HG03432 (cell line): ENCODE data around the gene RPS6KA3.
A peak's percentile ranks its signal among the peaks of the same experiment; 100 is the strongest.

Source experiments
- ATAC-seq: cut with Tn5 transposase; IDR thresholded peaks from one replicate; pipeline ENCODE4 v1.9.1; 2021; ENCODE audit warnings: mild to moderate bottlenecking, moderate library complexity; ENCODE audit not compliant: unreplicated experiment

Gene RPS6KA3

DNA sequence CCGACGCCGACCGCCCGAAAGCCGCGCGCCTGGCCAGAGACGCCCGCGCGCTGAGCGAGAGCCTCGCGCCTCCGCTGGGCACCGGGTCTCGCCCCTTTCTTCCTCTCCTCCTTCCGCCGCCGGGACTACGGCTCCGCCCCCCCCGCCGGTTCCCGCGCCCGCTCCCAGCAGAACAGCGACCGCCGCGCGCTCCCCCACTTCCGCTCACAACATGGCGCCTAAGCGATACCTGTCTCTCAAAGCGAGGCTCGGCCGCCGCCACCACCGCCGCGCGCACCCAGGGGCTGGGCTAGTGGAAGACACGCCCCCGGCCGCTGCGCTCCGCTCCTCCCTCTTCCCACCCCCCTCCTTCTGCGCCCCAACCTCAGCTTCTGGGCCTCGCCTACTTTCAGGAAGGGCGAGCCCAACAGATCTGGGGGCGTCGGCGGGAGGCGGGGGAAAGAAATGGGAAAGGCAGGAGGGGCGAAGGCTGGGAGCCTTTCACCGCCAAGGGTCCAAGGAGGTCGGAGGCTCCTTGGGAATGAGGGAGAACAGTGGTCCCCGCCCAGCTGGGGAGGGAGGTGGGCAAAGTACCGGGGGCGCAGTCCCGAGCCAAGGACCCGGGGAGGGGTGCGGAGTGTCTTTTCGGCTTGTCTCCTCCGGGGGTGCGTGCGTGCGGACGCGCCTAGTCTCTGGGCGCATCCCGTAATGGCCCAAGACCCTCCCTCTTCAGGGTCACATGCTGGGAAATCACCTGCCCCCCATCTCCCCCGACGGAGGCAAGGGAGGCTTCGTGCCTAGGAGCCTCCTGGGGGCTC is at the start of gene RPS6KA3:
Gene RPS6KA3, minus strand, starts transcription at position 100 of the 797 bp plus-strand sequence. CDS start 277 bp downstream, outside the sequence.
- ATAC-seq: peak; percentile 89

DNA sequence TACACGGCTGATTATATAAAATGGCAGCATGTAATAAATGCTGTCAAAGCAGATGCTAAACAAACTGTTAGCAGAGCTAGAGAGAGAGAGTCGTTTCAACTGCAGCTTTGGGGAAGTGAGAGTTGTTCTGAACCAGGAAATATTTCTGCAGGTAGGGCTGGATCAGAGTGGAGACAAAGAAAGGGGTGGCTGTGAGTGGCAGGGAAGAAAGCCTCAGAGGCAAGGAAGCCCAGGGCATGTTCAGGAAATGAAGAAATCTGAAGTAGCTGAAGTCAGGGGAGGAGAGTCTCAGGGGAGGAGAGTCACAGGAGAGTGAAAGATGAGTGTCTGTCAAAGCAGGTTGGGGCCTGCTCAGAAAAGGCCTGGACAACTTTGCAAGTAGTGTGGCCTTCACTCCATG is 48.4 kb upstream of the RPS6KA3 start:
- peak; percentile 82 for ATAC-seq

DNA sequence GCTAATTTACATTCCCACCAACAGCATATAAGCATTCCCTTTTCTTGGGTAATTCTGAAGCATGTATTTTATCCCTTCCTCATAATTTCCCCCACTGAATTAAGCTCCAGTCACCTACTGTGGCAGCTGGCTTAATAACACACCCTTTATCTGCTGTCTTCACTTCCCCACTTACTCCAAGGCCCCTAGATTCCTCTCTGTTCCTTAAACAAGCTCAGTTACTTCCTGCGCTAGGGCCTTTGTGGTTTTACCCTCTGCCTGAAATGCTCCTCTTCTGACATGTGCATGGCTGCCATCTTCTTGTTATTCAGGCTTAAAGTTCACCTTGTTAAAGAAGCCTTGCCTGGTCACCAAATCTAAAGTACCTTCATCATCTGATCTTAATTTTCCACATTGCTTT is 47.2 kb upstream of the RPS6KA3 start:
- no peak for ATAC-seq

DNA sequence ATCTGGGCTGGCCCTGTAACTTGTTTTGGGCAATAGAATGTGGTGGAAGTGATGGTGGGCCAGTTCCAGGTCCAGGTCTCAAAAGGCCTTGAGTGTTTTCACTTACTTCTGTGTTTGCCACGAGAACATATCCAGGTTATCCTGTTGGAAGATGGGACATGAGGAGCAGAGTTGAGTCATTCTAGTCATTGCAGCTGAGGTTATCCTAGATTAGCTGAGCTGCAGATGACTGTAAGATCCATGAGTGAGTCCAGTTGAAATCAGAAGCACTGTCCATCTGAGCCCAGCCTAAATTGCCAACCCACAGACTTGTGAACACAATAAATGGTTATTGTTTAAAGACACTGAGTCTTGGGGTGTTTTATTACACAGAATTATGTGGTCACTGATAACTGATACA is 45.3 kb upstream of the RPS6KA3 start:
- no peak for ATAC-seq

DNA sequence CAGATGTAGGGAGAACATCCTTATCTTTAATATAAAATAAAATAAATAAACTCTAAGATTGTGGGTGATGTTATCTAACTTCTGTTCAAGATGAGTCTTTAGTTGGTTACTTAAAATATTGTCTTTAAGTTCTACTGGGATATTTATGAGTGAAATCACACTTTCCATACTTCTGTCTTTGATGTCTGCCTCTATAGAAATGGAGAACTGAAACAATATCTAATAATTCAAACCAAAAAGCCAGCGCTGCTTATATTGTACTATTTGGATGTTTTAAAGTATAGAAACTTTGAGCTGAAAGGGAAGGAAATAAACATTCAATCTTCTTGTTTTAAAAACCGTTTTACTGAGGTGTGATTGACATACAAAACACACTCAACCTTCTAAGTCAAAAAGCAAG is 44.8 kb upstream of the RPS6KA3 start:
- no peak for ATAC-seq

DNA sequence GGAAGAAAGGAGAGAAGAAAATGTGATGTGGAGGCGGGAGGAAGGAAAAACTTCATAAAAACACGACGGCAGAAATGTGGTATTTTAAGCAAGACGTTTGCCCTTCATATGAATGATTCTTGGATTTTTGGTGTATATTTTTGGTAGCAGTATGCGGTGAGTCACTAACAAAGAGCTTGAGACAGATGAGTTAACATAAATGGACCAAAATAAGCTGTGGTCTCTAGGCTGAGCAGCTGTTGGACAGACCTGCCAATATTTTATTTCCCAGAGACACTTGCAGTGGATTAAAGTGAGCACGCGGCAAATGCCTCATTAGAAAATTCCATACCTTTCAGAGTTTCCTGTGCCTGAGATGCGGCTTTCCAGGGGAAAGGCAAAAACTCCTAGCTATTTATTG is 43.1 kb upstream of the RPS6KA3 start:
- no peak for ATAC-seq

DNA sequence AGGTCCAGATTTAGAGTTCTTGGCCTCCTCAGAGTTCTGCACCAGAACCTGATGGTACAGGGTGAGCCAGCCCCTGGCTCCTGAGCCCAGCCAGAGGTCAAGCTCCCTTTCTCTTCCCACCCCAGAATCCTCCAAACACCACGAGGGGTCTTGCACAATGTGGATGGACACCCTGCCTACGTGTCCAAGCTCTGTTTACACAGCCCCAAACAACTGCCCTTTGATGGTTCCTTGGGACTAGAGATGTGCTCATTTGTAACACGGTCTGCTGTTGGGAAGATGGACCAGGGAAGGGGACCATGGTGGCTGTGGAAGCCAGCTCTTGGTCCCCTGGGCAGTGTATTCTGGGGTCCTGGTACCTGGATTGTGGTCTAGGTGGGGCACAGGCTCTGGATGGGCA is 40.0 kb upstream of the RPS6KA3 start:
- ATAC-seq: no peak

DNA sequence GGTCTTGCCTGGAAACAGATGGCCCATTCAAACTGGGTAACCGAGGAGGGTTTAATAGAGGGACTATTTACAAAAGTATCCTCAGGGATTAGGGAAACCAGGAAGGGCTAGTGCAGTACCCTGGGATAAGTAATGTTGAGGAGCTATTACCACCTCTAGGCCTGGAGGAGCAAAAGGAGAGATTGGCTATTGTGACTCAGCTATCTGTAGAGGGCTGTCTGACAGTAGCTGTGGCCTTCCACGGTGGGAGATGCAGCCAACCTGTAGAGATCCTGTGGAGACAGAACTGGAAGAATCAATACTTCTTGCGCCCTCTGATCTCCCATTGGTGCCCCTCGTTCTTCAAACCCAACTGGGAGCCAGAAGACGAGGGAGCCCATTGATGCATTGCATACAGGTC is 34.1 kb upstream of the RPS6KA3 start:
- ATAC-seq: no peak

DNA sequence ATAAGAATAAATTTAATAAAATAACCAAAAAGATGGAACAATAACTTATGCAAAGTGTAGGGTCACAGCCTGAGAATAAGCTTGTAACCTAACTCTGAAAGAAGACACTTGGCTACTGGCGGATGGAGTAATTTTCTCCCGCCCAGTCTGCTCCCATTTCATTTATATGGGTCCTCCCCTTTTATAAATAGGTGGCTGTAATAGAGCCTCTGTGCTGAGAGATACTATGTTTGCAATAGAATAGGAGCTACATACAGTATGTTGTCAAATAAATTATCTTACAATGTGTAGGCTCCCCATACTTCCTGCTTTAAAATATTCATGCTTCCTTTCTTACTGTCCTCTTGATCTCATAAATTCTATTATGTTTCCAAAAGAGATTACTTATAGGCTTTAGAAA is 28.2 kb upstream of the RPS6KA3 start:
- no peak for ATAC-seq

DNA sequence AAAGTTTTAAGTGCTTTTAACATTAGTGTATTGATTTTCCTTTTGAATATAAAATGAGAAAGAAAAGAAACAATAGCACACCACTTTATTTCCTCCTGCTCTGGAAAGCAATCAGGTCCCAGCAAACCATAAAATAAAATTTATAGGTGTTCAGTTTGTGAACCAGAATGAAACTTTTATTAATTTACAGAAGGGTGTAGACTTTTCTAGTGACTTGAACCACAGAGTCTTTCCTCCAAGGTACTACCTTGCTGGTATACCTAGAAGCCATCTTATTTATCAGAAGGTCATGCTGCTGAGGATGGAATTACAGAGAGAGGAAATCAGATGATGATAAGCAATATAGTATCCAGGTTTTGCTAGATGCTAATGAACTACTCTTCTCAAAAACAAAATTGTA is 27.6 kb upstream of the RPS6KA3 start:
- ATAC-seq: no peak

DNA sequence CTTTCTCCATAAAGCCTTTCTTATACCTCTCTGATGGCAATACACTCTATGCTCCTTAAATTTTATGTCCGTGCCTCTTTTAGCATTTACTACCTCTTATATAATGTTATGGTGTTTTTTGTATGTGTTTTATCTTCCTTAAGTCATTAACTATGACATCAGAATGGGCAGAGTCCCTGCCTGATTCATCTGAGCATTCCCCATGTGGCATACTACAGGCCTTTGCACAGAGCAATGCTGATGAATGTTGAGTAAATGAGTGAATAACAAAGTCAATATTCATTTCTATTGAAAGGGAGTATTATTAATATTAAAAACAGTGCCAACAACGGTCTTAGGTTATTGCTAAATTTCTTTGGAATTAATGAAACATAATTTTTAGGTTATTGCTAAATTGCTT is 18.8 kb upstream of the RPS6KA3 start:
- ATAC-seq: no peak

DNA sequence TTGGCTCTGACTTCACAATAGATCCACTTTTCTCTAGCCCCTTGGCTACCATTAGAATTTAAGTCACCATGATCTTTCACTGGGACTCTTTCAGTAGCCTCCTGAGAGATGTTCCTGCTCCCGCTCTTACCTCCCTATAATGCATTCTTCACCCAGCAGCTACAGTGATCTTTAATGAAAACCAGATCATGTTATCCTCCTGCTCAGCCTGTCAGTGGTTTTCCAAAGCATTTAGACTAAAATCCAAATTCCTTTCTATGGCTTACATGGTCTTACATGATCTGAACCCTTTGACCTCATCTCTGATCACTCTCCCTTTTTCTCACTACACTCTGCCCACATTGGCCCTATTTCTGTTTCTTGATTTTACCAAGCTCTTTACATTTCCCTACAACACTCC is 18.3 kb upstream of the RPS6KA3 start:
- no peak for ATAC-seq

DNA sequence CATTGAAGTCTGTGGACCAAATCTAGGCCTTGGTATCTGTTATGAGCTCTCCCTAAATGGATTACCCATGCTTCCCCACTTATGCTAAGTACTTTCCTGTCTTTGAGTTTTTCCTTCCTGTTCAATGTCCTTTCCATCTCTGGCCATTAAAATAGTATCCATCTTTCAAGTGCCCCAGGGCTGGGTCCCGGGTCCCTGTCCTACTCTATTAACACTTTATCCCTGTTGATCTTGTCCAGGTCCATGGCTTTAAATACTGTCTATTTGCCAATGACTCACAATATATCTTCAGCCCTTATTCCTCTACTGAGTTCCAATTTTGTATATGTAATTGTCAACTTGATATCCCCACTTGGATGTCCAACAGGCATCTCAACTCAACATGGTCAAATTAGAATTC is 17.7 kb upstream of the RPS6KA3 start:
- ATAC-seq: no peak

DNA sequence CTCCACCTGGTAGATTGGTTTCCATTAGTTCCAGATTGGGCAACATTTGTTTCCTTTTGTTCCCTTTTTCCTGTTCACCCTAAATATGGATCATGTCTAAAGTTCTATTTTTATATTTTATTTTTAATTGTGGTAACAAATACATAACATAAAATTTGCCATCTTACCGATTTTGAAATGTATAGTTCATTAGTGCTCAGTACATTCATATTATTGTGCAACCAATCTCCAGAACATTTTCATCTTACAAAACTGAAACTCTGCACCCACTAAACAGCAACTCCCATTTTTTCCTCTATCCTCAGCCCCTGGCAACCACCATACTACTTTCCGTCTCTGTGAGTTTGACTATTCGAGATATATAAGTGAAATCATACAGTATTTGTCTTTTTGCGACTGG is 14.2 kb upstream of the RPS6KA3 start:
- no peak for ATAC-seq

DNA sequence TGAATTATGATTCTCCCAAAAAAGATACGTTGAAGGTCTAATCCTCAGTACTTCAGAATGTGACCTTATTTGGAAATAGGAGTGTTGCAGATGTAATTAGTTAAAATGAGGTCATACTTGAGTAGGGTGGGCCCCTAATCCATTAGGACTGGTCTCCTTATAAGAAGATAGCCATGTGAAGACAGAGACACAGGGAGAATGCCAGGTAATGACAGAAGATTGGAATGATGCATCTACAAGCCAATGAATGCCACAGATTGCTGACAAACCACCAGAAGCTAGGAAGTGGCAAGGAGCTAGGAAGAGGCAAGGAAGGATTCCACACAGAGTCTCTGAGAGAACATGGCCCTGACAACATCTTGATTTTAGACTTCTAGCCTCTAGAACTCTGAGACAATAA is 7.4 kb upstream of the RPS6KA3 start:
- ATAC-seq: no peak

DNA sequence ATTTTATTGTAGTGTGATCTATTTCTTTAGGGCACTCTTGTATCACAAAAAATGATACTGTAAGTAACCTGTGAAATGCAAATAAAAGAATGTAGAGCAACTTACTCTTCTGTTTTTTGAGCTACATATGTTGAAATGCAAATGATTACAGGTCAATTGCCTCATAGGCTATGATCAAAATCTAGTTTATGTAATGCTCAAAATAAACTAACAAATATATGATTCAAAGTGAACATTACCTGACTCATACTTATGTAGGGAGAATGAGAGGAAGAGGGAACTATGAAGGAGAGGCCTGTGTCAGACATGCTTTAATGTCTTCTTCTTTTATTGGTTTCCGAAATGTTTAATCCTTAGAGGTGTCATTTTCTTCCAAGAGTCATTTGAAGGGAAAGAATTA is 5.0 kb upstream of the RPS6KA3 start:
- no peak for ATAC-seq

DNA sequence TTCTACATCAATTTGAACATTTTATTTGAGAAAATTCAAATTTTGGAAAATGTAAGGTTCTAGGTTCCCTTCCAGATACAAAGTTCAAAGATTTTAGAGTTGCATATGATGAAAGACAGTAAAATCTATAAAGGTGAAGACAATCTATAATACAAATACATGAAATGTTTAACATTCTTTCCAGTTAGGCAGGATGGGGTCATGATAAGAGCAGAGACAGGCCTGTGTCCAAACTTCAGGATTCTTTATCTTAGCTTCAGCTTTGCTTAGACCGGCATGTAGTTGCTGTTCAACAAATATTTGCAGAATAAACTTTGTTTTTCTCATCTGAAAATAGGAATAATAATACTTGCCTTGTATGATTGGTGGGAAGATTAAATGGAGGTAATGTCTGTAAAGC is 4.5 kb upstream of the RPS6KA3 start:
- ATAC-seq: no peak

DNA sequence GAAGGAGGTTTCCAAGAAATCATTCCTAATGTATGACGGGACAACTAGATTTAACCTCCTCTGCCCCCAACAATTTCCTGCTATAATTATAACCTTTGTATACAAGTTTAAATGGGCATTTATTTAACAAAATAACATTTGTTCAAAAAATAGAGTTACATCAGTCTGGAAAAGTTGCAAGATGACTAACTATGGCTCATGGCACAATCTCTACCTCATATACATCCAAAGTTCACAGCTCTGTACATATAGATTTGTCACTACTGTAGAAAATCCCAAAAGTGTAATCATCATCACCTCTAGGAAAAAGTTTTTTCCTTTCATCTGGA is 3.8 kb upstream of the RPS6KA3 start:
- no peak for ATAC-seq

DNA sequence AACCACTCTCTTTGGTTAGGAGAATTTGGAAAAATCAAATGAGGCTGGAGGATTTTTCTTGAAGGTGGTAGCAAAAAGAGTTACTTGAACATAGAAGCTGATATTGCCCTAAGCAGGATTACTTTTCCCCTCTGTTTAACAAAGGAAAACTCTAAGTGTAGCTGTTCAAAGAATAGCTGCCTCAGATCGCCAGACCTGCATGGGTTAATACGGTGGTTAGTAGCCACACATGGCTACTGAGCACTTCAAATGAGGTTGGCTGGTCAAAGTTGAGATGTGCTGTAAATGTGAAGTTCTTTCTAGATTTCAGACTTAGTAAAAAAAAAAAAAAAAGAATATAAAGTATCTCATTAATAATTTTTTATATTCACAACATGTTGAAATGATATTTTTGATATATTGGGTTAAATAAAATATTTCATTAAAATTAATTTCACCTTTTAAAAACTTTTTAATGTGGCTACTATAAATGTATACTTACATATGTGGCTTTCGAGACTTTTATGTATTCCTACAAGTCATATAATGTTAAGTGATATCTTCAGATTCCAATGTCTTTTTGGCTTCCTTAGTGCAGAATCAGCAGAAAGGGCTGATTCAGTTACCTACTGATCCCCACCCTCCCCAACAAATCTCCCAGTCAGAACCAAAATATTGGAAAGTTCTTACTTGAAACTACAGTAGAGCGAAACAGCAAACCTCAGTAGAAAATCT is 3.3 kb upstream of the RPS6KA3 start:
- ATAC-seq: no peak

DNA sequence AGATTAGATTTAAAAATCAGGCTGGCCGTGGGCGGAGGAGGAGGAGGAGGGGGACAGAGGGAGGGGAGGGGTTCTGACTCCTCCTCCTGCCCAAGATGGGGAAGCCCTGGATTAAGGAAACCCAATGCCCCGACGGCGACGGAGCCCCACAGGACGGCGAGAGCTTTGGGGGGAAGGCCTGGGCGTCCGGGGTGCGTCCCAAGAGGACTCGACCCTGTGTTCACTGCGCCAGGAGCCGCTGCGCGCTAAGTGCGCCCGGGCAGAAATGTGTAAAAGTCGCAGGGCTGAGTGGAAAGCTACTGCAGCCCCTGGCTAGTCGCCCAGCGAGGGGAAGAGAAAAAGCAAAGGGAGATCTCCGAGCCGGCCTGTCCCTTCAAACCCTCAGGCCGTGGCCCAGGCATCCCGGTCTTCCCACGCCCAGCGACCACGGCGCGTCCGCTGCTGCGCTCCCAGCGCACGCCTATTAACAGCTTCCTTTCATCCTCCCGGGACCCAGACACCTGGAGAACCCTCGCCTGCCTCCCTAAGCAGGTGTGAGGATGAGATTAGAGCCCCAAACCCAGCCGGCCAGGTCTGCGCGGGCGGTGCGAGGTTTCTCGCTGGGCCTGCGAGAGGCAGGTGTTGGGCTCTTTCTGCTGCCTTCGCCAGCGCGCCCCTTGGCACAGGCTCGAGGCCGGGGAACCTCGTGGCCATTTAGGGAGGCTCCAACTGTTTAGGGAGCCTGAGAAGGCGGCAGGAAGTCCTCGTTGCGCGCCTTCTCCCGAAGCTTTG is 1.4 kb upstream of the RPS6KA3 start:
- no peak for ATAC-seq

DNA sequence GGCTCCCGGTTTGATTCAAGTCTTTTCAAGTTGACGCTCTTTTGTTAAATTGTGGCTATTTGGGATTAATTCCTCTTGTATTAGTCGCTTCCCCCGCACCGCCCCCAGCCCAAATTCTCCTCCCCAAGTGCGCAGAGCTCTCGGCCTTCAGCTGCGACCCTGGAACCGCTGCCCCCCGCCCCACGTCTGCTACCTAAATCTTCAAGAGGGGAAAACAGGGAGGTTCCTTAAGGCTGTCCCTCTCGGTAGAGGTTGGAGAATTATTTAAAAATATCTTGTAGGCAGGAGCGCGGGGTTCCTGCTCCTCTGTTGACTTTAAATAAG is 860 bp upstream of the RPS6KA3 start:
- no peak for ATAC-seq
